ENCODE measurements around the gene PAM.
"Not testable (repeated sequence)": the region's sequence is repeated elsewhere in the genome, so short reads cannot be mapped to it uniquely, and the experiment has no call there.

- TF ChIP-seq POLR2AphosphoS5 (IDR thresholded peaks at IDR 0.05; ENCODE audit: low read depth, low read length); POLR2A (IDR thresholded peaks at IDR 0.05; ENCODE audit: low read depth, low read length); TAF1 (IDR thresholded peaks at IDR 0.05; ENCODE audit: borderline replicate concordance, low read depth, low read length): not testable (repeated sequence)
Observed at GRCh38 chr5:102907099-102907498, 152.0 kb downstream of the PAM start.

Data from GM12892 (cell line).